DOHH2 (cell line): ENCODE measurements around the gene NRAS.

ENCODE experiments used
- EZH2phosphoT487 ChIP-seq: fragments of 200-600 bp; sonication (generic); IDR thresholded peaks from 2 replicates; pipeline ENCODE4 v1.6.1; 2017; ENCODE audit warnings: borderline replicate concordance, mild to moderate bottlenecking, antibody characterized with exemption, low read length, moderate library complexity, mixed read lengths
- TF ChIP-seq, protein P1 (sequence below): fragments of 200-600 bp; sonication (generic); IDR thresholded peaks from one replicate; pipeline ENCODE4 v1.5.1; 2014; ENCODE audit warnings: antibody characterized with exemption, mild to moderate bottlenecking, low read depth, low read length; ENCODE audit not compliant: poor library complexity, severe bottlenecking

DNA sequence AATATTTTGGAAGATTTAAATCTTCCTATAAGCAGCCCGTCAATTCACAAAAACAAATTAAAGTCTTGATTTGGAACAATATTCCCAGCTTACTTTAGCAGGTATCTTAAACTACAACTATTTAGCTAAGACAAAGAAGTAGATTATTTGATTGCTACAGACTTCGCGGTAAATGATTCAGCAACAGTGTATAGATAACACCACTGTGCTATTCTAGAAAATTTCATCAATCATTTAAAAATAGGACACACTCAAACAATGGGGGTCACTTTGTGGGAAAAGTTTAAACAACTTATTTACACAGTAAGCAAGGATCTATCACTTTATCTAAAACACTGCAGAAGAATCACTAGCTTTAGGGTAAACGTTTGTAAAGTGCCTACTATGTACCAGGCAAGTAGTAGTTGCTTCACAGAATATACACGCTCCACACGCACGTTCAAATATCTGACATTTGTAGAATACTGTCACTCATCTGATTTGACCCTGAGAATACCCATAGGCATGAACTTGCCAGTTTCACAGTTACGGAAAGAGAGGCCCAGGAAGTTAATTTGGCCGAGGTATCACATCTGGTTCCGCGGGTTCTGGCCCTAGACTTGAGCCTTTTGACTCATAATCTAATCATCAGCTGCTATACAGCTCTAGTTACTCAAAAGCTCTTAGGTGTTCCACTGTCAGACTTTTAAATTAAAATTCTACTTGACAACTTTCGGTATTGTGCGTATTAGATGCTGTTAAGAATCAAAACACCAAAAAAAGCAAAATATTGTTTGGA is 47.6 kb downstream of the NRAS start:
- TF ChIP-seq, protein P1, sequence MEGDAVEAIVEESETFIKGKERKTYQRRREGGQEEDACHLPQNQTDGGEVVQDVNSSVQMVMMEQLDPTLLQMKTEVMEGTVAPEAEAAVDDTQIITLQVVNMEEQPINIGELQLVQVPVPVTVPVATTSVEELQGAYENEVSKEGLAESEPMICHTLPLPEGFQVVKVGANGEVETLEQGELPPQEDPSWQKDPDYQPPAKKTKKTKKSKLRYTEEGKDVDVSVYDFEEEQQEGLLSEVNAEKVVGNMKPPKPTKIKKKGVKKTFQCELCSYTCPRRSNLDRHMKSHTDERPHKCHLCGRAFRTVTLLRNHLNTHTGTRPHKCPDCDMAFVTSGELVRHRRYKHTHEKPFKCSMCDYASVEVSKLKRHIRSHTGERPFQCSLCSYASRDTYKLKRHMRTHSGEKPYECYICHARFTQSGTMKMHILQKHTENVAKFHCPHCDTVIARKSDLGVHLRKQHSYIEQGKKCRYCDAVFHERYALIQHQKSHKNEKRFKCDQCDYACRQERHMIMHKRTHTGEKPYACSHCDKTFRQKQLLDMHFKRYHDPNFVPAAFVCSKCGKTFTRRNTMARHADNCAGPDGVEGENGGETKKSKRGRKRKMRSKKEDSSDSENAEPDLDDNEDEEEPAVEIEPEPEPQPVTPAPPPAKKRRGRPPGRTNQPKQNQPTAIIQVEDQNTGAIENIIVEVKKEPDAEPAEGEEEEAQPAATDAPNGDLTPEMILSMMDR: no peak
- TF ChIP-seq EZH2phosphoT487: no peak
